HepG2 (cell line): ENCODE measurements around the gene PARP6. TPM values are rescaled to one million over a fixed set of nuclear protein-coding genes. Genes with fewer than 3 reads are reported as not detected.

Experiments used
- ATAC-seq: fragments of 200-7000 bp; cut with Tn5 transposase; 3 replicates; pipeline ENCODE4 v1.9.1; 2020; ENCODE audit warnings: mild to moderate bottlenecking, moderate library complexity
- BruUV-seq: library from RNA; stranded (reverse); fragments of 400-500 nt; replicated peaks from 2 replicates; lab custom pipeline; 2021; lab: Mats Ljungman, UMichigan
- CTCF ChIA-PET: fragments of 300-600 bp; formaldehyde crosslinking; extraction: SDS; loops from one replicate; lab custom pipeline; 2021; ENCODE audit warnings: low total read pairs, inconsistent platforms, low intra/inter-chr PET ratio; lab: Yijun Ruan, JAX
- POLR2A ChIA-PET: fragments of 350-600 bp; sonication (Branson Sonifier 250); formaldehyde crosslinking; loops from one replicate; lab custom pipeline; 2020; ENCODE audit warnings: antibody characterized with exemption, inconsistent platforms; lab: Yijun Ruan, JAX
- DNase-seq: peaks from one replicate; pipeline ENCODE4 v3.0.0-alpha.2; 2015; ENCODE audit warnings: low spot score
- FAIRE-seq: peaks from 3 replicates; lab custom pipeline; 2011; peaks lifted over from hg19 to GRCh38; lab: Jason Lieb, UNC
- H2AFZ ChIP-seq: one replicate; pipeline ENCODE4 v1.6.1; 2011; ENCODE audit warnings: low read length, inconsistent platforms
- H3K27ac ChIP-seq: fragments of 300-600 bp; 3 replicates; pipeline ENCODE4 v1.8.0; 2011; ENCODE audit warnings: mixed run types, mild to moderate bottlenecking, mixed read lengths, low read length, inconsistent platforms; ENCODE audit not compliant: insufficient read depth; ENCODE audit errors: extremely low read length
- H3K27me3 ChIP-seq, 2 experiments: fragments of 200-600 bp in 1 of 2; 2 replicates in 1 of 2; 3 replicates in 1 of 2; pipeline versions ENCODE4 v1.6.0 to v1.8.0; 2011; ENCODE audit warnings: low read length in 2 of 2, mild to moderate bottlenecking in 2 of 2, moderate library complexity in 2 of 2, inconsistent platforms in 1 of 2; ENCODE audit not compliant: insufficient read depth in 2 of 2, control insufficient read depth in 1 of 2
- H3K36me3 ChIP-seq, 2 experiments: fragments of 200-600 bp in 1 of 2; replicated peaks in 1 of 2; 2 replicates in 1 of 2; 3 replicates in 1 of 2; pipeline versions ENCODE4 v1.5.1 to v1.8.0; 2011; ENCODE audit warnings: low read length in 2 of 2, inconsistent platforms in 1 of 2; ENCODE audit not compliant: insufficient read depth in 2 of 2, control insufficient read depth in 1 of 2
- H3K4me1 ChIP-seq: 2 replicates; pipeline ENCODE4 v1.5.1; 2012; ENCODE audit warnings: low read length, inconsistent platforms; ENCODE audit not compliant: insufficient read depth
- H3K4me2 ChIP-seq: 2 replicates; pipeline ENCODE4 v1.6.0; 2011; ENCODE audit warnings: low read depth, low read length, inconsistent platforms
- H3K4me3 ChIP-seq, 3 experiments: fragments of 200-600 bp in 1 of 3; sonication (generic), shearing (Covaris generic) in 1 of 3; replicated peaks in 1 of 3; 2 replicates each; pipeline ENCODE4 v1.5.1; 2011 to 2016; ENCODE audit warnings: low read length in 3 of 3, inconsistent platforms in 2 of 3, low read depth in 2 of 3, mild to moderate bottlenecking in 2 of 3, control low read depth in 1 of 3, mixed read lengths in 1 of 3; ENCODE audit not compliant: insufficient read depth in 1 of 3
- H3K79me2 ChIP-seq: one replicate; pipeline ENCODE4 v1.6.1; 2011; ENCODE audit warnings: low read length, inconsistent platforms; ENCODE audit not compliant: insufficient read depth
- H3K9ac ChIP-seq: 2 replicates; pipeline ENCODE4 v1.6.0; 2011; ENCODE audit warnings: mild to moderate bottlenecking, low read depth, low read length, inconsistent platforms; ENCODE audit not compliant: insufficient read depth
- H3K9me3 ChIP-seq: 2 replicates; pipeline ENCODE4 v1.5.1; 2012; ENCODE audit warnings: mild to moderate bottlenecking, low read length
- H4K20me1 ChIP-seq: 2 replicates; pipeline ENCODE4 v1.6.0; 2011; ENCODE audit warnings: inconsistent platforms, mild to moderate bottlenecking, low read length, moderate library complexity; ENCODE audit not compliant: insufficient read depth
- GTF2F1 ChIP-seq: fragments of 150-350 bp; IDR thresholded peaks from 2 replicates; pipeline ENCODE4 v1.6.1; 2014; ENCODE audit warnings: low read length
- HDAC2 ChIP-seq: sonication (generic); formaldehyde crosslinking; IDR thresholded peaks from 2 replicates; pipeline ENCODE4 v1.4.0; 2020; ENCODE audit warnings: missing genetic modification reagents
- NFE2L1 ChIP-seq: sonication (generic); formaldehyde crosslinking; IDR thresholded peaks from 2 replicates; pipeline ENCODE4 v1.4.0; 2020; ENCODE audit warnings: missing genetic modification reagents, mild to moderate bottlenecking, borderline replicate concordance
- RBM22 ChIP-seq: fragments of 200-400 bp; formaldehyde crosslinking; optimal IDR thresholded peaks from 2 replicates; pipeline ENCODE3; 2017; ENCODE audit warnings: mild to moderate bottlenecking, low read length, moderate library complexity
- ZNF224 ChIP-seq: sonication (generic); formaldehyde crosslinking; IDR thresholded peaks from 2 replicates; pipeline ENCODE4 v1.5.0; 2020; ENCODE audit warnings: mild to moderate bottlenecking, missing genetic modification reagents
- ZNF577 ChIP-seq: sonication (generic); formaldehyde crosslinking; IDR thresholded peaks from 2 replicates; pipeline ENCODE4 v1.4.0; 2020; ENCODE audit warnings: mild to moderate bottlenecking, low read depth, missing genetic modification reagents, borderline replicate concordance
- ZNF687 ChIP-seq: sonication (generic); formaldehyde crosslinking; IDR thresholded peaks from 2 replicates; pipeline ENCODE4 v1.5.1; 2020; ENCODE audit warnings: mild to moderate bottlenecking, missing genetic modification reagents, moderate library complexity
- WGBS: methylation state at CpG from one replicate; pipeline ENCODE4 v1.1.6; 2017; ENCODE audit warnings: low lambda C conversion rate; 5-methylcytosine and 5-hydroxymethylcytosine counted together
- in situ Hi-C: cut with HindIII; loops from 2 replicates; pipeline ENCODE4 v1.10.0; 2017; ENCODE audit warnings: low pct_unique_long_range_greater_than_20kb; ENCODE audit not compliant: extremely low pct_ligation_motif_present
- intact Hi-C: fragments of 100-400 bp; cut with micrococcal nuclease; formaldehyde crosslinking; loops from one replicate; pipeline ENCODE4 v1.10.0; 2022; ENCODE audit not compliant: unreplicated experiment
- polyA plus RNA-seq, 8 experiments: library from polyadenylated mRNA; depleted of rRNA in 3 of 8; stranded (reverse) in 7 of 8; unstranded in 1 of 8; fragments of >200 nt; fragmentation: Illumina TruSeq in 4 of 8; extraction: Trizol in 4 of 8; gene quantifications; 2 replicates each; pipeline versions ENCODE4 v1.2.1 to v1.2.3, GENCODE V29; 2011 to 2016; ENCODE audit warnings: low read depth in 4 of 8, missing spikeins in 1 of 8, mixed read lengths in 1 of 8; ENCODE audit not compliant: insufficient read depth in 1 of 8
- total RNA-seq, 5 experiments: library from RNA; depleted of rRNA; stranded (reverse); fragments of >200 nt; fragmentation: Illumina TruSeq; extraction: Trizol; gene quantifications; 2 replicates each; pipeline ENCODE4 v1.2.3, GENCODE V29; 2016; ENCODE audit warnings: low read depth in 1 of 5
- TF ChIP-seq, protein P1 (sequence below): sonication (generic); formaldehyde crosslinking; IDR thresholded peaks from 2 replicates; pipeline ENCODE4 v1.5.0; 2020; ENCODE audit warnings: mild to moderate bottlenecking, missing genetic modification reagents, borderline replicate concordance

PARP6 gene
- total and polyA plus RNA-seq, 2 of the 13 experiments (the other 11 are each of a cell fraction or from before 2014, with no cell fraction given), result 0.22 to 0.87 TPM

- TF ChIP-seq, protein P1, sequence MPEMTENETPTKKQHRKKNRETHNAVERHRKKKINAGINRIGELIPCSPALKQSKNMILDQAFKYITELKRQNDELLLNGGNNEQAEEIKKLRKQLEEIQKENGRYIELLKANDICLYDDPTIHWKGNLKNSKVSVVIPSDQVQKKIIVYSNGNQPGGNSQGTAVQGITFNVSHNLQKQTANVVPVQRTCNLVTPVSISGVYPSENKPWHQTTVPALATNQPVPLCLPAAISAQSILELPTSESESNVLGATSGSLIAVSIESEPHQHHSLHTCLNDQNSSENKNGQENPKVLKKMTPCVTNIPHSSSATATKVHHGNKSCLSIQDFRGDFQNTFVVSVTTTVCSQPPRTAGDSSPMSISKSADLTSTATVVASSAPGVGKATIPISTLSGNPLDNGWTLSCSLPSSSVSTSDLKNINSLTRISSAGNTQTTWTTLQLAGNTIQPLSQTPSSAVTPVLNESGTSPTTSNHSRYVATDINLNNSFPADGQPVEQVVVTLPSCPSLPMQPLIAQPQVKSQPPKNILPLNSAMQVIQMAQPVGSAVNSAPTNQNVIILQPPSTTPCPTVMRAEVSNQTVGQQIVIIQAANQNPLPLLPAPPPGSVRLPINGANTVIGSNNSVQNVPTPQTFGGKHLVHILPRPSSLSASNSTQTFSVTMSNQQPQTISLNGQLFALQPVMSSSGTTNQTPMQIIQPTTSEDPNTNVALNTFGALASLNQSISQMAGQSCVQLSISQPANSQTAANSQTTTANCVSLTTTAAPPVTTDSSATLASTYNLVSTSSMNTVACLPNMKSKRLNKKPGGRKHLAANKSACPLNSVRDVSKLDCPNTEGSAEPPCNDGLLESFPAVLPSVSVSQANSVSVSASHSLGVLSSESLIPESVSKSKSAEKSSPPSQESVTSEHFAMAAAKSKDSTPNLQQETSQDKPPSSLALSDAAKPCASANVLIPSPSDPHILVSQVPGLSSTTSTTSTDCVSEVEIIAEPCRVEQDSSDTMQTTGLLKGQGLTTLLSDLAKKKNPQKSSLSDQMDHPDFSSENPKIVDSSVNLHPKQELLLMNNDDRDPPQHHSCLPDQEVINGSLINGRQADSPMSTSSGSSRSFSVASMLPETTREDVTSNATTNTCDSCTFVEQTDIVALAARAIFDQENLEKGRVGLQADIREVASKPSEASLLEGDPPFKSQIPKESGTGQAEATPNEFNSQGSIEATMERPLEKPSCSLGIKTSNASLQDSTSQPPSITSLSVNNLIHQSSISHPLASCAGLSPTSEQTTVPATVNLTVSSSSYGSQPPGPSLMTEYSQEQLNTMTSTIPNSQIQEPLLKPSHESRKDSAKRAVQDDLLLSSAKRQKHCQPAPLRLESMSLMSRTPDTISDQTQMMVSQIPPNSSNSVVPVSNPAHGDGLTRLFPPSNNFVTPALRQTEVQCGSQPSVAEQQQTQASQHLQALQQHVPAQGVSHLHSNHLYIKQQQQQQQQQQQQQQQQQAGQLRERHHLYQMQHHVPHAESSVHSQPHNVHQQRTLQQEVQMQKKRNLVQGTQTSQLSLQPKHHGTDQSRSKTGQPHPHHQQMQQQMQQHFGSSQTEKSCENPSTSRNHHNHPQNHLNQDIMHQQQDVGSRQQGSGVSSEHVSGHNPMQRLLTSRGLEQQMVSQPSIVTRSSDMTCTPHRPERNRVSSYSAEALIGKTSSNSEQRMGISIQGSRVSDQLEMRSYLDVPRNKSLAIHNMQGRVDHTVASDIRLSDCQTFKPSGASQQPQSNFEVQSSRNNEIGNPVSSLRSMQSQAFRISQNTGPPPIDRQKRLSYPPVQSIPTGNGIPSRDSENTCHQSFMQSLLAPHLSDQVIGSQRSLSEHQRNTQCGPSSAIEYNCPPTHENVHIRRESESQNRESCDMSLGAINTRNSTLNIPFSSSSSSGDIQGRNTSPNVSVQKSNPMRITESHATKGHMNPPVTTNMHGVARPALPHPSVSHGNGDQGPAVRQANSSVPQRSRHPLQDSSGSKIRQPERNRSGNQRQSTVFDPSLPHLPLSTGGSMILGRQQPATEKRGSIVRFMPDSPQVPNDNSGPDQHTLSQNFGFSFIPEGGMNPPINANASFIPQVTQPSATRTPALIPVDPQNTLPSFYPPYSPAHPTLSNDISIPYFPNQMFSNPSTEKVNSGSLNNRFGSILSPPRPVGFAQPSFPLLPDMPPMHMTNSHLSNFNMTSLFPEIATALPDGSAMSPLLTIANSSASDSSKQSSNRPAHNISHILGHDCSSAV (CRISPR knock-in tag), result no peak
- TF ChIP-seq HDAC2 (CRISPR knock-in tag) (no peak), NFE2L1 (CRISPR knock-in tag) (no peak), GTF2F1 (no peak), ZNF224 (CRISPR knock-in tag) (no peak)
Observed at GRCh38 chr15:72205273-72205672, 67.1 kb downstream of the PARP6 start (continued).

- Histone ChIP-seq H3K9ac (no peak overlapping the region), H2AFZ (no peak overlapping the region), H3K27ac (no peak overlapping the region), H3K4me2 (no peak overlapping the region), H3K4me3 (no peak overlapping the region), H3K9me3 (no peaks in the 10 kb centered on the region), H3K36me3 (peaks cover 60 to 99% of the 10 kb centered on the region in 2 experiments), H3K79me2 (no peaks in the 10 kb centered on the region), H3K27me3 (no peaks in the 10 kb centered on the region), H3K4me1 (peaks cover 15% of the 10 kb centered on the region; the same call in 1 of the 2 replicates), H4K20me1 (peaks cover 93% of the 10 kb centered on the region)
- ChIA-PET POLR2A (no interaction called here), CTCF (no interaction called here)
- 98% methylated on average over 5 of the region's 5 CpGs for WGBS
- DNase-seq (no peak), ATAC-seq (no peak), FAIRE-seq (no peak)
- TF ChIP-seq ZNF577 (no peak), RBM22 (peak; percentile 2), ZNF687 (CRISPR knock-in tag) (peak; percentile 13; the same call in 1 of the 2 replicates)
- BruUV-seq, result no TSS peak
- intact Hi-C loops, result no loop called here
- in situ Hi-C loops, result loop anchor here (5.0 kb wide), 1 partner anchor 84 kb away; no protein-coding TSS in a partner anchor
Observed at GRCh38 chr15:72203507-72203837, 68.9 kb downstream of the PARP6 start.
